ENCODE results near the gene SYS1.

The SYS1 gene

GRCh38 chr20:45391559-45391958 is 28.6 kb downstream of the SYS1 start:
- no peak for DNase-seq (ENCODE audit: low spot score)

- no peak for DNase-seq (ENCODE audit: low spot score)
Measured at GRCh38 chr20:45392733-45393132, 29.8 kb downstream of the SYS1 start.

- no peak for DNase-seq (ENCODE audit: low spot score)
Measured at GRCh38 chr20:45394221-45395113, 31.5 kb downstream of the SYS1 start.

- no peak for DNase-seq (ENCODE audit: low spot score)
Measured at GRCh38 chr20:45395114-45395415, 32.1 kb downstream of the SYS1 start.

GRCh38 chr20:45399018-45399417 is 36.1 kb downstream of the SYS1 start:
- no peak for DNase-seq (ENCODE audit: low spot score)

GRCh38 chr20:45400346-45401031 is 37.5 kb downstream of the SYS1 start:
- no peak for DNase-seq (ENCODE audit: low spot score)

GRCh38 chr20:45402946-45403345 is 40.0 kb downstream of the SYS1 start:
- no peak for DNase-seq (ENCODE audit: low spot score)

GRCh38 chr20:45404438-45404837 is 41.5 kb downstream of the SYS1 start:
- no peak for DNase-seq (ENCODE audit: low spot score)

GRCh38 chr20:45405571-45406259 is 42.8 kb downstream of the SYS1 start:
- no peak for DNase-seq (ENCODE audit: low spot score)

GRCh38 chr20:45406260-45407066 is 43.5 kb downstream of the SYS1 start:
- DNase-seq (ENCODE audit: low spot score): peak; percentile 22

- DNase-seq (ENCODE audit: low spot score): no peak
Measured at GRCh38 chr20:45407067-45407745, 44.2 kb downstream of the SYS1 start.

- DNase-seq (ENCODE audit: low spot score): no peak
Measured at GRCh38 chr20:45407783-45408645, 45.1 kb downstream of the SYS1 start, which contains the start of gene DBNDD2. TSS of gene DBNDD2 (plus strand) at chr20:45408289. CDS start at chr20:45408468, 179 bp downstream.

GRCh38 chr20:45408646-45409213 is 45.8 kb downstream of the SYS1 start:
- DNase-seq (ENCODE audit: low spot score): no peak

- DNase-seq (ENCODE audit: low spot score): no peak
Measured at GRCh38 chr20:45409521-45410272, 46.7 kb downstream of the SYS1 start.

- no peak for DNase-seq (ENCODE audit: low spot score)
Measured at GRCh38 chr20:45410887-45411286, 47.9 kb downstream of the SYS1 start.

- no peak for DNase-seq (ENCODE audit: low spot score)
Measured at GRCh38 chr20:45412653-45413052, 49.7 kb downstream of the SYS1 start.

GRCh38 chr20:45413479-45413878 is 50.5 kb downstream of the SYS1 start:
- DNase-seq (ENCODE audit: low spot score): no peak

- DNase-seq (ENCODE audit: low spot score): peak; percentile 74
Measured at GRCh38 chr20:45415822-45416637, 53.1 kb downstream of the SYS1 start, which contains the start of gene PIGT. TSS of gene PIGT (plus strand) at chr20:45416141. CDS start at chr20:45416157, 16 bp downstream.

Data from COLO829 (cell line).